Measurements from ENCODE around the gene COA5.
"Not testable (repeated sequence)": the region's sequence is repeated elsewhere in the genome, so short reads cannot be mapped to it uniquely, and the experiment has no call there.

The COA5 gene

GRCh38 chr2:98623657-98624056, 15.3 kb upstream of the COA5 start:
- TF ChIP-seq POLR2A (IDR thresholded peaks at IDR 0.05; ENCODE audit: low read length) (no peak), GATA1 (IDR thresholded peaks at IDR 0.05; ENCODE audit: low read depth, low read length) (no peak)
- no peak for DNase-seq

GRCh38 chr2:98617149-98617548, 8.8 kb upstream of the COA5 start:
- no peak for TF ChIP-seq POLR2A (IDR thresholded peaks at IDR 0.05; ENCODE audit: low read length)
- TF ChIP-seq GATA1 (IDR thresholded peaks at IDR 0.05; ENCODE audit: low read depth, low read length) = no peak
- DNase-seq = no peak

- TF ChIP-seq POLR2A (IDR thresholded peaks at IDR 0.05; ENCODE audit: low read length) (no peak), GATA1 (IDR thresholded peaks at IDR 0.05; ENCODE audit: low read depth, low read length) (no peak)
- peak in 1 of 2 experiments; percentile 5 for DNase-seq
Observed at GRCh38 chr2:98615481-98615880, 7.2 kb upstream of the COA5 start.

- no peak for DNase-seq
- TF ChIP-seq GATA1 (IDR thresholded peaks at IDR 0.05; ENCODE audit: low read depth, low read length) (no peak), POLR2A (IDR thresholded peaks at IDR 0.05; ENCODE audit: low read length) (no peak)
Observed at GRCh38 chr2:98614024-98614739, 5.9 kb upstream of the COA5 start.

GRCh38 chr2:98608962-98609604, 771 bp upstream of the COA5 start:
- DNase-seq = peak; percentile 59 to 73
- no peak for TF ChIP-seq POLR2A (IDR thresholded peaks at IDR 0.05; ENCODE audit: low read length)
- no peak for TF ChIP-seq GATA1 (IDR thresholded peaks at IDR 0.05; ENCODE audit: low read depth, low read length)

GRCh38 chr2:98607741-98608115, 584 bp downstream of the COA5 start:
- no peak for TF ChIP-seq GATA1 (IDR thresholded peaks at IDR 0.05; ENCODE audit: low read depth, low read length)
- no peak for TF ChIP-seq POLR2A (IDR thresholded peaks at IDR 0.05; ENCODE audit: low read length)
- no peak for DNase-seq

GRCh38 chr2:98607104-98607503, 1.2 kb downstream of the COA5 start:
- no peak for TF ChIP-seq GATA1 (IDR thresholded peaks at IDR 0.05; ENCODE audit: low read depth, low read length)
- TF ChIP-seq POLR2A (IDR thresholded peaks at IDR 0.05; ENCODE audit: low read length) = no peak
- DNase-seq = no peak

- TF ChIP-seq GATA1 (IDR thresholded peaks at IDR 0.05; ENCODE audit: low read depth, low read length) = no peak
- no peak for TF ChIP-seq POLR2A (IDR thresholded peaks at IDR 0.05; ENCODE audit: low read length)
- no peak for DNase-seq
Observed at GRCh38 chr2:98606431-98606830, 1.9 kb downstream of the COA5 start.

GRCh38 chr2:98605076-98605475, 3.2 kb downstream of the COA5 start:
- TF ChIP-seq POLR2A (IDR thresholded peaks at IDR 0.05; ENCODE audit: low read length) (no peak), GATA1 (IDR thresholded peaks at IDR 0.05; ENCODE audit: low read depth, low read length) (no peak)

GRCh38 chr2:98604547-98604946, 3.8 kb downstream of the COA5 start:
- no peak for DNase-seq
- TF ChIP-seq POLR2A (IDR thresholded peaks at IDR 0.05; ENCODE audit: low read length) (no peak), GATA1 (IDR thresholded peaks at IDR 0.05; ENCODE audit: low read depth, low read length) (no peak)

More at GRCh38 chr2:98605076-98605475, 3.2 kb downstream of the COA5 start:
- no peak for DNase-seq

GRCh38 chr2:98601532-98602132, 6.7 kb downstream of the COA5 start:
- TF ChIP-seq GATA1 (IDR thresholded peaks at IDR 0.05; ENCODE audit: low read depth, low read length) (no peak), POLR2A (IDR thresholded peaks at IDR 0.05; ENCODE audit: low read length) (no peak)
- peak; percentile 51 to 63 for DNase-seq

GRCh38 chr2:98598781-98599428, 9.4 kb downstream of the COA5 start:
- TF ChIP-seq GATA1 (IDR thresholded peaks at IDR 0.05; ENCODE audit: low read depth, low read length) (no peak), POLR2A (IDR thresholded peaks at IDR 0.05; ENCODE audit: low read length) (no peak)
- no peak for DNase-seq

- DNase-seq = not testable (repeated sequence)
Observed at GRCh38 chr2:98594665-98595064, 13.6 kb downstream of the COA5 start.

- no peak for DNase-seq
- TF ChIP-seq GATA1 (IDR thresholded peaks at IDR 0.05; ENCODE audit: low read depth, low read length) (no peak), POLR2A (IDR thresholded peaks at IDR 0.05; ENCODE audit: low read length) (no peak)
Observed at GRCh38 chr2:98592565-98592964, 15.7 kb downstream of the COA5 start.
